Cardiac fibroblast (primary cell): ENCODE measurements around the gene DYRK4.

Experiments
- DNase-seq, 2 donors: peaks; one replicate each; pipeline versions ENCODE4 v3.0.0 to v3.0.0-alpha.2; 2010; ENCODE audit warnings: low read depth in 2 of 2
- H3K4me3 ChIP-seq, 2 donors: replicated peaks in 1 of 2; 1 replicate in 1 of 2; 2 replicates in 1 of 2; pipeline ENCODE4 v1.5.1; 2011; ENCODE audit warnings: low read depth in 2 of 2, low read length in 2 of 2, mild to moderate bottlenecking in 2 of 2, moderate library complexity in 1 of 2
- CTCF ChIP-seq: IDR thresholded peaks from one replicate; pipeline ENCODE4 v1.5.1; 2011; ENCODE audit warnings: low read depth, mild to moderate bottlenecking, low read length, inconsistent platforms

Gene DYRK4

GRCh38 chr12:4552191-4552590, 9.8 kb upstream of the DYRK4 start:
- no peak overlapping the region for H3K4me3 ChIP-seq
- DNase-seq, result no peak
- TF ChIP-seq CTCF, result no peak

GRCh38 chr12:4553943-4554342, 8.1 kb upstream of the DYRK4 start:
- TF ChIP-seq CTCF, result no peak
- no peak for DNase-seq
- H3K4me3 ChIP-seq, result no peak overlapping the region

- peak; percentile 26 to 53 for DNase-seq
Measured at GRCh38 chr12:4555804-4556203, 6.2 kb upstream of the DYRK4 start.

GRCh38 chr12:4556735-4557530, 5.1 kb upstream of the DYRK4 start:
- TF ChIP-seq CTCF, result no peak
- no peak for DNase-seq
- H3K4me3 ChIP-seq, result no peak overlapping the region

More at GRCh38 chr12:4555804-4556203, 6.2 kb upstream of the DYRK4 start:
- no peak overlapping the region for H3K4me3 ChIP-seq
- no peak for TF ChIP-seq CTCF

GRCh38 chr12:4557586-4557985, 4.4 kb upstream of the DYRK4 start:
- no peak for DNase-seq
- TF ChIP-seq CTCF, result no peak
- no peak overlapping the region for H3K4me3 ChIP-seq

- DNase-seq, result no peak
- no peak overlapping the region for H3K4me3 ChIP-seq
- no peak for TF ChIP-seq CTCF
Measured at GRCh38 chr12:4558171-4558570, 3.8 kb upstream of the DYRK4 start.

GRCh38 chr12:4563336-4563735, 1.3 kb downstream of the DYRK4 start:
- H3K4me3 ChIP-seq, result no peak overlapping the region
- DNase-seq, result no peak
- TF ChIP-seq CTCF, result no peak
